ENCODE measurements around the gene SPPL2B.

DNA sequence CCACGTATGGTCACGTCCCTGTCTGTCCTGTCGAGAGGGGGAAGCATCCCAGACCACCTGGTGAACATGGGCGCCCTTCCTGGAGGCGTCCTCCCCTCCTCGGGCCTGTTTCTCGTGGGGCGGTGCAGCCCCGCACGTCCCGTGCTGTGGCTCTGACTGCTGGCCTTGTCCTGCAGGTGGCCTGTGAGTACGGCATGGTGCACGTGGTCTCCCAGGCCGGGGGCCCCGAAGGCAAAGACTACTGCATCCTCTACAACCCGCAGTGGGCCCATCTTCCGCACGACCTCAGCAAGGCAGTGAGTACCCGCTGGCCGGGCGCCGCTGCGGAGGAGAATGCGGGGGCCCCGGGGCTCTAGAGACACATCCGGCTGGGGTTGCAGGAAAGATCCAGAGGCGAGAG is 5.9 kb downstream of the SPPL2B start:
- TF ChIP-seq, protein P1, sequence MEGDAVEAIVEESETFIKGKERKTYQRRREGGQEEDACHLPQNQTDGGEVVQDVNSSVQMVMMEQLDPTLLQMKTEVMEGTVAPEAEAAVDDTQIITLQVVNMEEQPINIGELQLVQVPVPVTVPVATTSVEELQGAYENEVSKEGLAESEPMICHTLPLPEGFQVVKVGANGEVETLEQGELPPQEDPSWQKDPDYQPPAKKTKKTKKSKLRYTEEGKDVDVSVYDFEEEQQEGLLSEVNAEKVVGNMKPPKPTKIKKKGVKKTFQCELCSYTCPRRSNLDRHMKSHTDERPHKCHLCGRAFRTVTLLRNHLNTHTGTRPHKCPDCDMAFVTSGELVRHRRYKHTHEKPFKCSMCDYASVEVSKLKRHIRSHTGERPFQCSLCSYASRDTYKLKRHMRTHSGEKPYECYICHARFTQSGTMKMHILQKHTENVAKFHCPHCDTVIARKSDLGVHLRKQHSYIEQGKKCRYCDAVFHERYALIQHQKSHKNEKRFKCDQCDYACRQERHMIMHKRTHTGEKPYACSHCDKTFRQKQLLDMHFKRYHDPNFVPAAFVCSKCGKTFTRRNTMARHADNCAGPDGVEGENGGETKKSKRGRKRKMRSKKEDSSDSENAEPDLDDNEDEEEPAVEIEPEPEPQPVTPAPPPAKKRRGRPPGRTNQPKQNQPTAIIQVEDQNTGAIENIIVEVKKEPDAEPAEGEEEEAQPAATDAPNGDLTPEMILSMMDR (IDR thresholded peaks at IDR 0.05): no peak
- no peak for TF ChIP-seq POLR2A (IDR thresholded peaks at IDR 0.05)

Measured in upper lobe of left lung (tissue), 4 donors.